HEK293 (cell line): ENCODE results near the gene STAT5B.

ENCODE experiments used
- EGR2 ChIP-seq: fragments of 450-650 bp; formaldehyde crosslinking; IDR thresholded peaks from 2 replicates; pipeline ENCODE4 v1.5.1; 2016; ENCODE audit warnings: low read depth, missing biosample characterization, missing genetic modification characterization
- KLF16 ChIP-seq: fragments of 450-650 bp; formaldehyde crosslinking; IDR thresholded peaks from 2 replicates; pipeline ENCODE4 v1.5.1; 2017; ENCODE audit warnings: missing biosample characterization, missing genetic modification characterization
- SP3 ChIP-seq: fragments of 450-650 bp; formaldehyde crosslinking; IDR thresholded peaks from 2 replicates; pipeline ENCODE4 v1.5.1; 2016; ENCODE audit warnings: missing biosample characterization, missing genetic modification characterization
- SP7 ChIP-seq: fragments of 450-650 bp; formaldehyde crosslinking; IDR thresholded peaks from 2 replicates; pipeline ENCODE4 v1.5.1; 2016; ENCODE audit warnings: missing biosample characterization, missing genetic modification characterization
- YY2 ChIP-seq: fragments of 450-650 bp; formaldehyde crosslinking; IDR thresholded peaks from 2 replicates; pipeline ENCODE4 v1.5.1; 2016; ENCODE audit warnings: missing biosample characterization, missing genetic modification characterization
- ZBTB17 ChIP-seq: fragments of 450-650 bp; formaldehyde crosslinking; IDR thresholded peaks from 2 replicates; pipeline ENCODE4 v1.5.1; 2016; ENCODE audit warnings: missing biosample characterization, missing genetic modification characterization
- ZFP69B ChIP-seq: fragments of 450-650 bp; formaldehyde crosslinking; IDR thresholded peaks from 2 replicates; pipeline ENCODE4 v1.5.1; 2016; ENCODE audit warnings: missing biosample characterization, missing genetic modification characterization
- ZNF140 ChIP-seq: fragments of 450-650 bp; formaldehyde crosslinking; IDR thresholded peaks from 2 replicates; pipeline ENCODE4 v1.5.1; 2016; ENCODE audit warnings: missing biosample characterization, missing genetic modification characterization
- ZNF223 ChIP-seq: fragments of 450-650 bp; formaldehyde crosslinking; IDR thresholded peaks from 2 replicates; pipeline ENCODE4 v1.5.1; 2016; ENCODE audit warnings: missing biosample characterization, missing genetic modification characterization
- ZNF302 ChIP-seq: fragments of 450-650 bp; formaldehyde crosslinking; IDR thresholded peaks from 2 replicates; pipeline ENCODE4 v1.5.1; 2016; ENCODE audit warnings: missing biosample characterization, missing genetic modification characterization, low read depth
- ZNF366 ChIP-seq: fragments of 450-650 bp; formaldehyde crosslinking; conservative IDR thresholded peaks from 2 replicates; pipeline ENCODE4 v1.5.1; 2016; ENCODE audit warnings: missing biosample characterization, missing genetic modification characterization
- ZNF426 ChIP-seq: fragments of 450-650 bp; formaldehyde crosslinking; IDR thresholded peaks from 2 replicates; pipeline ENCODE4 v1.5.1; 2017; ENCODE audit warnings: missing biosample characterization, missing genetic modification characterization, mild to moderate bottlenecking, inconsistent platforms, moderate library complexity
- ZNF544 ChIP-seq: fragments of 450-650 bp; formaldehyde crosslinking; IDR thresholded peaks from 2 replicates; pipeline ENCODE4 v1.5.0; 2017; ENCODE audit warnings: missing biosample characterization, missing genetic modification characterization
- ZNF585B ChIP-seq: fragments of 450-650 bp; formaldehyde crosslinking; IDR thresholded peaks from 2 replicates; pipeline ENCODE4 v1.5.1; 2016; ENCODE audit warnings: missing biosample characterization, missing genetic modification characterization
- ZNF623 ChIP-seq: fragments of 450-650 bp; formaldehyde crosslinking; IDR thresholded peaks from 2 replicates; pipeline ENCODE4 v1.5.1; 2016; ENCODE audit warnings: missing biosample characterization, missing genetic modification characterization
- ZNF76 ChIP-seq: fragments of 450-650 bp; formaldehyde crosslinking; IDR thresholded peaks from 2 replicates; pipeline ENCODE4; 2016; ENCODE audit warnings: low read depth, missing biosample characterization, missing genetic modification characterization, borderline replicate concordance
- ZNF843 ChIP-seq: fragments of 450-650 bp; formaldehyde crosslinking; IDR thresholded peaks from 2 replicates; pipeline ENCODE4 v1.5.1; 2016; ENCODE audit warnings: missing biosample characterization, missing genetic modification characterization
- TF ChIP-seq, protein P1 (sequence below): fragments of 450-650 bp; formaldehyde crosslinking; IDR thresholded peaks from 2 replicates; pipeline ENCODE4 v1.5.1; 2016; ENCODE audit warnings: missing biosample characterization, missing genetic modification characterization
- TF ChIP-seq, protein P2 (sequence below): fragments of 450-650 bp; formaldehyde crosslinking; IDR thresholded peaks from 2 replicates; pipeline ENCODE4; 2016; ENCODE audit warnings: missing biosample characterization, missing genetic modification characterization
- TF ChIP-seq, protein P3 (sequence below): fragments of 450-650 bp; formaldehyde crosslinking; conservative IDR thresholded peaks from 2 replicates; pipeline ENCODE4 v1.5.1; 2016; ENCODE audit warnings: low read depth, missing biosample characterization, missing genetic modification characterization
- TF ChIP-seq, protein P4 (sequence below): fragments of 450-650 bp; formaldehyde crosslinking; IDR thresholded peaks from 2 replicates; pipeline ENCODE4 v1.5.1; 2016; ENCODE audit warnings: missing biosample characterization, missing genetic modification characterization
- TF ChIP-seq, protein P5 (sequence below): IDR thresholded peaks from 2 replicates; pipeline ENCODE4 v1.6.1; 2011; ENCODE audit warnings: mild to moderate bottlenecking, low read depth, low read length, borderline replicate concordance
- TF ChIP-seq, protein P6 (sequence below): fragments of 450-650 bp; formaldehyde crosslinking; IDR thresholded peaks from 2 replicates; pipeline ENCODE4 v1.5.1; 2017; ENCODE audit warnings: missing biosample characterization, missing genetic modification characterization

Gene STAT5B

DNA sequence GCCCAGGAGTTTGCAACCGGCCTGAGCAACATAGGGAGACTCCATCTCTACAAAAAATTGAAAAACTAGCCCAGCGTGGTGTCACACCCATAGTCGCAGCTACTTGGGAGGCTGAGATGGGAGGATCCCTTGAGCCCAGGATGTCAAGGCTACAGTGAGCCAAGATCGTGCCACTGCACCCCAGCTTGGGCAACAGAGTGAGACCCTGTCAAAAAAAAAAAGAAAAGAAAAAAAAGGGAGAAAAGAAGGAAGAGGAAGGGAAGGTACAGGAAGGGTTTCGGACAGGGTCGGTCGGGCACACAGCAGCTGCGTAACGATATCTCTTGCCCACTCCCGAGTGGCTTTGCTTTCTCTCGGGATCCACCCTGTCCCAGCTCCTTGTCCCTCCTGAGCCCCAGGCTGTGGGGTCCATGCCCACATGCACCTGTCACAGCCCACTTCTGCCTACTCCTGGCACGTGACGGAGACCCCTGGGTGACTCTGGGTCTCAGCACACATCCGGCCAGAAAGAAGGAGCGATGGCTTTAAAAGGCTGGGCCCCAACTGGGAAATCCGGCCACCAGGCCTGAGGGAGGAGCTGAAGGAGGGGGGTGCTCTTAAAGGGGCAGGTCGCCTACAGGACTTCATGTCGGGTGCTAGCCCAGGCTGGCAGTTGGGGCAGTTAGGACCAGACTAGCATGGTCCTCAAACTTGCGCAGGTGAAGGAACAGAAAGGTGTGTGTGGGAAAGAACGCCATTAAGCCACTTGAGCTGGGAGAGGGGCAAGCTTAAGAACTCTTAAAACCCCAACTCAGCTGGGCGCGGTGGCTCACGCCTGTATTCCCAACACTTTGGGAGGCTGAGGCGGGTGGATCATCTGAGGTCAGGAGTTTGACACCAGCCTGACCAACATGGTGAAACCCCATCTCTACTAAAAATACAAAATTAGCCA is 82.0 kb downstream of the STAT5B start, which contains the start of gene GHDC (continued):
- TF ChIP-seq ZNF623, result no peak
- TF ChIP-seq ZNF843 (tag by site-specific recombination), result no peak
- no peak for TF ChIP-seq ZNF140
- no peak for TF ChIP-seq ZNF223
- TF ChIP-seq EGR2, result peak; percentile 10; the same call in 1 of the 2 replicates
- TF ChIP-seq ZNF426 (tag by site-specific recombination), result no peak
- no peak for TF ChIP-seq ZNF585B (tag by site-specific recombination)
- no peak; the same call in 1 of the 2 replicates for TF ChIP-seq KLF16 (tag by site-specific recombination)
- TF ChIP-seq, protein P1, sequence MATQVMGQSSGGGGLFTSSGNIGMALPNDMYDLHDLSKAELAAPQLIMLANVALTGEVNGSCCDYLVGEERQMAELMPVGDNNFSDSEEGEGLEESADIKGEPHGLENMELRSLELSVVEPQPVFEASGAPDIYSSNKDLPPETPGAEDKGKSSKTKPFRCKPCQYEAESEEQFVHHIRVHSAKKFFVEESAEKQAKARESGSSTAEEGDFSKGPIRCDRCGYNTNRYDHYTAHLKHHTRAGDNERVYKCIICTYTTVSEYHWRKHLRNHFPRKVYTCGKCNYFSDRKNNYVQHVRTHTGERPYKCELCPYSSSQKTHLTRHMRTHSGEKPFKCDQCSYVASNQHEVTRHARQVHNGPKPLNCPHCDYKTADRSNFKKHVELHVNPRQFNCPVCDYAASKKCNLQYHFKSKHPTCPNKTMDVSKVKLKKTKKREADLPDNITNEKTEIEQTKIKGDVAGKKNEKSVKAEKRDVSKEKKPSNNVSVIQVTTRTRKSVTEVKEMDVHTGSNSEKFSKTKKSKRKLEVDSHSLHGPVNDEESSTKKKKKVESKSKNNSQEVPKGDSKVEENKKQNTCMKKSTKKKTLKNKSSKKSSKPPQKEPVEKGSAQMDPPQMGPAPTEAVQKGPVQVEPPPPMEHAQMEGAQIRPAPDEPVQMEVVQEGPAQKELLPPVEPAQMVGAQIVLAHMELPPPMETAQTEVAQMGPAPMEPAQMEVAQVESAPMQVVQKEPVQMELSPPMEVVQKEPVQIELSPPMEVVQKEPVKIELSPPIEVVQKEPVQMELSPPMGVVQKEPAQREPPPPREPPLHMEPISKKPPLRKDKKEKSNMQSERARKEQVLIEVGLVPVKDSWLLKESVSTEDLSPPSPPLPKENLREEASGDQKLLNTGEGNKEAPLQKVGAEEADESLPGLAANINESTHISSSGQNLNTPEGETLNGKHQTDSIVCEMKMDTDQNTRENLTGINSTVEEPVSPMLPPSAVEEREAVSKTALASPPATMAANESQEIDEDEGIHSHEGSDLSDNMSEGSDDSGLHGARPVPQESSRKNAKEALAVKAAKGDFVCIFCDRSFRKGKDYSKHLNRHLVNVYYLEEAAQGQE, result no peak
- TF ChIP-seq, protein P2, sequence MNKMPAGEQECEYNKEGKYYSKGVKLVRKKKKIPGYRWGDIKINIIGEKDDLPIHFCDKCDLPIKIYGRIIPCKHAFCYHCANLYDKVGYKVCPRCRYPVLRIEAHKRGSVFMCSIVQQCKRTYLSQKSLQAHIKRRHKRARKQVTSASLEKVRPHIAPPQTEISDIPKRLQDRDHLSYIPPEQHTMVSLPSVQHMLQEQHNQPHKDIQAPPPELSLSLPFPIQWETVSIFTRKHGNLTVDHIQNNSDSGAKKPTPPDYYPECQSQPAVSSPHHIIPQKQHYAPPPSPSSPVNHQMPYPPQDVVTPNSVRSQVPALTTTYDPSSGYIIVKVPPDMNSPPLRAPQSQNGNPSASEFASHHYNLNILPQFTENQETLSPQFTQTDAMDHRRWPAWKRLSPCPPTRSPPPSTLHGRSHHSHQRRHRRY (tag by site-specific recombination), result peak; percentile 32; the same call in 1 of the 2 replicates
- no peak for TF ChIP-seq YY2 (tag by site-specific recombination)
- peak; percentile 47; the same call in 1 of the 2 replicates for TF ChIP-seq ZNF76 (tag by site-specific recombination)
- peak; percentile 31; the same call in 1 of the 2 replicates for TF ChIP-seq SP7 (tag by site-specific recombination)
- peak; percentile 87 for TF ChIP-seq SP3 (tag by site-specific recombination)
- TF ChIP-seq, protein P3, sequence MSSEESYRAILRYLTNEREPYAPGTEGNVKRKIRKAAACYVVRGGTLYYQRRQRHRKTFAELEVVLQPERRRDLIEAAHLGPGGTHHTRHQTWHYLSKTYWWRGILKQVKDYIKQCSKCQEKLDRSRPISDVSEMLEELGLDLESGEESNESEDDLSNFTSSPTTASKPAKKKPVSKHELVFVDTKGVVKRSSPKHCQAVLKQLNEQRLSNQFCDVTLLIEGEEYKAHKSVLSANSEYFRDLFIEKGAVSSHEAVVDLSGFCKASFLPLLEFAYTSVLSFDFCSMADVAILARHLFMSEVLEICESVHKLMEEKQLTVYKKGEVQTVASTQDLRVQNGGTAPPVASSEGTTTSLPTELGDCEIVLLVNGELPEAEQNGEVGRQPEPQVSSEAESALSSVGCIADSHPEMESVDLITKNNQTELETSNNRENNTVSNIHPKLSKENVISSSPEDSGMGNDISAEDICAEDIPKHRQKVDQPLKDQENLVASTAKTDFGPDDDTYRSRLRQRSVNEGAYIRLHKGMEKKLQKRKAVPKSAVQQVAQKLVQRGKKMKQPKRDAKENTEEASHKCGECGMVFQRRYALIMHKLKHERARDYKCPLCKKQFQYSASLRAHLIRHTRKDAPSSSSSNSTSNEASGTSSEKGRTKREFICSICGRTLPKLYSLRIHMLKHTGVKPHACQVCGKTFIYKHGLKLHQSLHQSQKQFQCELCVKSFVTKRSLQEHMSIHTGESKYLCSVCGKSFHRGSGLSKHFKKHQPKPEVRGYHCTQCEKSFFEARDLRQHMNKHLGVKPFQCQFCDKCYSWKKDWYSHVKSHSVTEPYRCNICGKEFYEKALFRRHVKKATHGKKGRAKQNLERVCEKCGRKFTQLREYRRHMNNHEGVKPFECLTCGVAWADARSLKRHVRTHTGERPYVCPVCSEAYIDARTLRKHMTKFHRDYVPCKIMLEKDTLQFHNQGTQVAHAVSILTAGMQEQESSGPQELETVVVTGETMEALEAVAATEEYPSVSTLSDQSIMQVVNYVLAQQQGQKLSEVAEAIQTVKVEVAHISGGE (tag by site-specific recombination), result peak; percentile 92
- TF ChIP-seq, protein P4, sequence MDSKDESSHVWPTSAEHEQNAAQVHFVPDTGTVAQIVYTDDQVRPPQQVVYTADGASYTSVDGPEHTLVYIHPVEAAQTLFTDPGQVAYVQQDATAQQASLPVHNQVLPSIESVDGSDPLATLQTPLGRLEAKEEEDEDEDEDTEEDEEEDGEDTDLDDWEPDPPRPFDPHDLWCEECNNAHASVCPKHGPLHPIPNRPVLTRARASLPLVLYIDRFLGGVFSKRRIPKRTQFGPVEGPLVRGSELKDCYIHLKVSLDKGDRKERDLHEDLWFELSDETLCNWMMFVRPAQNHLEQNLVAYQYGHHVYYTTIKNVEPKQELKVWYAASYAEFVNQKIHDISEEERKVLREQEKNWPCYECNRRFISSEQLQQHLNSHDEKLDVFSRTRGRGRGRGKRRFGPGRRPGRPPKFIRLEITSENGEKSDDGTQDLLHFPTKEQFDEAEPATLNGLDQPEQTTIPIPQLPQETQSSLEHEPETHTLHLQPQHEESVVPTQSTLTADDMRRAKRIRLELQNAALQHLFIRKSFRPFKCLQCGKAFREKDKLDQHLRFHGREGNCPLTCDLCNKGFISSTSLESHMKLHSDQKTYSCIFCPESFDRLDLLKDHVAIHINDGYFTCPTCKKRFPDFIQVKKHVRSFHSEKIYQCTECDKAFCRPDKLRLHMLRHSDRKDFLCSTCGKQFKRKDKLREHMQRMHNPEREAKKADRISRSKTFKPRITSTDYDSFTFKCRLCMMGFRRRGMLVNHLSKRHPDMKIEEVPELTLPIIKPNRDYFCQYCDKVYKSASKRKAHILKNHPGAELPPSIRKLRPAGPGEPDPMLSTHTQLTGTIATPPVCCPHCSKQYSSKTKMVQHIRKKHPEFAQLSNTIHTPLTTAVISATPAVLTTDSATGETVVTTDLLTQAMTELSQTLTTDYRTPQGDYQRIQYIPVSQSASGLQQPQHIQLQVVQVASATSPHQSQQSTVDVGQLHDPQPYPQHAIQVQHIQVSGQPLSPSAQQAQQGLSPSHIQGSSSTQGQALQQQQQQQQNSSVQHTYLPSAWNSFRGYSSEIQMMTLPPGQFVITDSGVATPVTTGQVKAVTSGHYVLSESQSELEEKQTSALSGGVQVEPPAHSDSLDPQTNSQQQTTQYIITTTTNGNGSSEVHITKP (tag by site-specific recombination), result peak; percentile 71
- TF ChIP-seq ZNF544 (tag by site-specific recombination), result no peak
- TF ChIP-seq, protein P5, sequence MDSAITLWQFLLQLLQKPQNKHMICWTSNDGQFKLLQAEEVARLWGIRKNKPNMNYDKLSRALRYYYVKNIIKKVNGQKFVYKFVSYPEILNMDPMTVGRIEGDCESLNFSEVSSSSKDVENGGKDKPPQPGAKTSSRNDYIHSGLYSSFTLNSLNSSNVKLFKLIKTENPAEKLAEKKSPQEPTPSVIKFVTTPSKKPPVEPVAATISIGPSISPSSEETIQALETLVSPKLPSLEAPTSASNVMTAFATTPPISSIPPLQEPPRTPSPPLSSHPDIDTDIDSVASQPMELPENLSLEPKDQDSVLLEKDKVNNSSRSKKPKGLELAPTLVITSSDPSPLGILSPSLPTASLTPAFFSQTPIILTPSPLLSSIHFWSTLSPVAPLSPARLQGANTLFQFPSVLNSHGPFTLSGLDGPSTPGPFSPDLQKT, result peak; percentile 93
- no peak for TF ChIP-seq ZNF302 (tag by site-specific recombination)
- peak; percentile 97 for TF ChIP-seq ZFP69B
- peak; percentile 62; the same call in 1 of the 2 replicates for TF ChIP-seq ZNF366 (tag by site-specific recombination)
- peak; percentile 83 for TF ChIP-seq ZBTB17 (tag by site-specific recombination)
- TF ChIP-seq, protein P6, sequence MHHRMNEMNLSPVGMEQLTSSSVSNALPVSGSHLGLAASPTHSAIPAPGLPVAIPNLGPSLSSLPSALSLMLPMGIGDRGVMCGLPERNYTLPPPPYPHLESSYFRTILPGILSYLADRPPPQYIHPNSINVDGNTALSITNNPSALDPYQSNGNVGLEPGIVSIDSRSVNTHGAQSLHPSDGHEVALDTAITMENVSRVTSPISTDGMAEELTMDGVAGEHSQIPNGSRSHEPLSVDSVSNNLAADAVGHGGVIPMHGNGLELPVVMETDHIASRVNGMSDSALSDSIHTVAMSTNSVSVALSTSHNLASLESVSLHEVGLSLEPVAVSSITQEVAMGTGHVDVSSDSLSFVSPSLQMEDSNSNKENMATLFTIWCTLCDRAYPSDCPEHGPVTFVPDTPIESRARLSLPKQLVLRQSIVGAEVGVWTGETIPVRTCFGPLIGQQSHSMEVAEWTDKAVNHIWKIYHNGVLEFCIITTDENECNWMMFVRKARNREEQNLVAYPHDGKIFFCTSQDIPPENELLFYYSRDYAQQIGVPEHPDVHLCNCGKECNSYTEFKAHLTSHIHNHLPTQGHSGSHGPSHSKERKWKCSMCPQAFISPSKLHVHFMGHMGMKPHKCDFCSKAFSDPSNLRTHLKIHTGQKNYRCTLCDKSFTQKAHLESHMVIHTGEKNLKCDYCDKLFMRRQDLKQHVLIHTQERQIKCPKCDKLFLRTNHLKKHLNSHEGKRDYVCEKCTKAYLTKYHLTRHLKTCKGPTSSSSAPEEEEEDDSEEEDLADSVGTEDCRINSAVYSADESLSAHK, result no peak; the same call in 1 of the 2 replicates
